ENCODE results near the gene HECTD1.
"Not testable (repeated sequence)": the region's sequence is repeated elsewhere in the genome, so short reads cannot be mapped to it uniquely, and the experiment has no call there.

Gene HECTD1

GRCh38 chr14:31096255-31096654, 111.3 kb downstream of the HECTD1 start:
- Histone ChIP-seq H3K4me3 (ENCODE audit: low read depth, low read length) (no peak overlapping the region), H3K27ac (ENCODE audit: extremely low read depth, low read depth, low read length) (no peak overlapping the region), H3K9me3 (ENCODE audit: control insufficient read depth, insufficient read depth, low read depth, low read length) (no peaks in the 10 kb centered on the region), H3K4me1 (ENCODE audit: control insufficient read depth, insufficient read depth, low read length) (peaks cover 12% of the 10 kb centered on the region), H3K36me3 (ENCODE audit: control insufficient read depth in 2 of 2, insufficient read depth in 1 of 2, low read length in 2 of 2) (peaks cover 24 to 44% of the 10 kb centered on the region in 2 experiments)
- ChIA-PET POLR2A (no interaction called here), CTCF (no interaction called here)
- no peak for TF ChIP-seq ZNF221 (tag by site-specific recombination; IDR thresholded peaks at IDR 0.05; ENCODE audit: borderline replicate concordance)
- no peak for TF ChIP-seq SP2 (tag by site-specific recombination; IDR thresholded peaks at IDR 0.05)
- no peak for TF ChIP-seq ZNF600 (tag by site-specific recombination; IDR thresholded peaks at IDR 0.05)
- TF ChIP-seq KLF7 (tag by site-specific recombination; IDR thresholded peaks at IDR 0.05; ENCODE audit: borderline replicate concordance): no peak
- TF ChIP-seq, protein P1, sequence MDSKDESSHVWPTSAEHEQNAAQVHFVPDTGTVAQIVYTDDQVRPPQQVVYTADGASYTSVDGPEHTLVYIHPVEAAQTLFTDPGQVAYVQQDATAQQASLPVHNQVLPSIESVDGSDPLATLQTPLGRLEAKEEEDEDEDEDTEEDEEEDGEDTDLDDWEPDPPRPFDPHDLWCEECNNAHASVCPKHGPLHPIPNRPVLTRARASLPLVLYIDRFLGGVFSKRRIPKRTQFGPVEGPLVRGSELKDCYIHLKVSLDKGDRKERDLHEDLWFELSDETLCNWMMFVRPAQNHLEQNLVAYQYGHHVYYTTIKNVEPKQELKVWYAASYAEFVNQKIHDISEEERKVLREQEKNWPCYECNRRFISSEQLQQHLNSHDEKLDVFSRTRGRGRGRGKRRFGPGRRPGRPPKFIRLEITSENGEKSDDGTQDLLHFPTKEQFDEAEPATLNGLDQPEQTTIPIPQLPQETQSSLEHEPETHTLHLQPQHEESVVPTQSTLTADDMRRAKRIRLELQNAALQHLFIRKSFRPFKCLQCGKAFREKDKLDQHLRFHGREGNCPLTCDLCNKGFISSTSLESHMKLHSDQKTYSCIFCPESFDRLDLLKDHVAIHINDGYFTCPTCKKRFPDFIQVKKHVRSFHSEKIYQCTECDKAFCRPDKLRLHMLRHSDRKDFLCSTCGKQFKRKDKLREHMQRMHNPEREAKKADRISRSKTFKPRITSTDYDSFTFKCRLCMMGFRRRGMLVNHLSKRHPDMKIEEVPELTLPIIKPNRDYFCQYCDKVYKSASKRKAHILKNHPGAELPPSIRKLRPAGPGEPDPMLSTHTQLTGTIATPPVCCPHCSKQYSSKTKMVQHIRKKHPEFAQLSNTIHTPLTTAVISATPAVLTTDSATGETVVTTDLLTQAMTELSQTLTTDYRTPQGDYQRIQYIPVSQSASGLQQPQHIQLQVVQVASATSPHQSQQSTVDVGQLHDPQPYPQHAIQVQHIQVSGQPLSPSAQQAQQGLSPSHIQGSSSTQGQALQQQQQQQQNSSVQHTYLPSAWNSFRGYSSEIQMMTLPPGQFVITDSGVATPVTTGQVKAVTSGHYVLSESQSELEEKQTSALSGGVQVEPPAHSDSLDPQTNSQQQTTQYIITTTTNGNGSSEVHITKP (tag by site-specific recombination; IDR thresholded peaks at IDR 0.05): no peak
- TF ChIP-seq, protein P2, sequence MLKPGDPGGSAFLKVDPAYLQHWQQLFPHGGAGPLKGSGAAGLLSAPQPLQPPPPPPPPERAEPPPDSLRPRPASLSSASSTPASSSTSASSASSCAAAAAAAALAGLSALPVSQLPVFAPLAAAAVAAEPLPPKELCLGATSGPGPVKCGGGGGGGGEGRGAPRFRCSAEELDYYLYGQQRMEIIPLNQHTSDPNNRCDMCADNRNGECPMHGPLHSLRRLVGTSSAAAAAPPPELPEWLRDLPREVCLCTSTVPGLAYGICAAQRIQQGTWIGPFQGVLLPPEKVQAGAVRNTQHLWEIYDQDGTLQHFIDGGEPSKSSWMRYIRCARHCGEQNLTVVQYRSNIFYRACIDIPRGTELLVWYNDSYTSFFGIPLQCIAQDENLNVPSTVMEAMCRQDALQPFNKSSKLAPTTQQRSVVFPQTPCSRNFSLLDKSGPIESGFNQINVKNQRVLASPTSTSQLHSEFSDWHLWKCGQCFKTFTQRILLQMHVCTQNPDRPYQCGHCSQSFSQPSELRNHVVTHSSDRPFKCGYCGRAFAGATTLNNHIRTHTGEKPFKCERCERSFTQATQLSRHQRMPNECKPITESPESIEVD (tag by site-specific recombination; IDR thresholded peaks at IDR 0.05): no peak
- TF ChIP-seq OSR2 (tag by site-specific recombination; IDR thresholded peaks at IDR 0.05): no peak
- TF ChIP-seq ZNF792 (tag by site-specific recombination; IDR thresholded peaks at IDR 0.05): no peak
- no peak for TF ChIP-seq HOXC10 (CRISPR knock-in tag; IDR thresholded peaks at IDR 0.05)
- TF ChIP-seq ZNF211 (tag by site-specific recombination; IDR thresholded peaks at IDR 0.05; ENCODE audit: low read depth): no peak
- no peak for TF ChIP-seq ZEB2 (tag by site-specific recombination; IDR thresholded peaks at IDR 0.05)
- TF ChIP-seq, protein P3, sequence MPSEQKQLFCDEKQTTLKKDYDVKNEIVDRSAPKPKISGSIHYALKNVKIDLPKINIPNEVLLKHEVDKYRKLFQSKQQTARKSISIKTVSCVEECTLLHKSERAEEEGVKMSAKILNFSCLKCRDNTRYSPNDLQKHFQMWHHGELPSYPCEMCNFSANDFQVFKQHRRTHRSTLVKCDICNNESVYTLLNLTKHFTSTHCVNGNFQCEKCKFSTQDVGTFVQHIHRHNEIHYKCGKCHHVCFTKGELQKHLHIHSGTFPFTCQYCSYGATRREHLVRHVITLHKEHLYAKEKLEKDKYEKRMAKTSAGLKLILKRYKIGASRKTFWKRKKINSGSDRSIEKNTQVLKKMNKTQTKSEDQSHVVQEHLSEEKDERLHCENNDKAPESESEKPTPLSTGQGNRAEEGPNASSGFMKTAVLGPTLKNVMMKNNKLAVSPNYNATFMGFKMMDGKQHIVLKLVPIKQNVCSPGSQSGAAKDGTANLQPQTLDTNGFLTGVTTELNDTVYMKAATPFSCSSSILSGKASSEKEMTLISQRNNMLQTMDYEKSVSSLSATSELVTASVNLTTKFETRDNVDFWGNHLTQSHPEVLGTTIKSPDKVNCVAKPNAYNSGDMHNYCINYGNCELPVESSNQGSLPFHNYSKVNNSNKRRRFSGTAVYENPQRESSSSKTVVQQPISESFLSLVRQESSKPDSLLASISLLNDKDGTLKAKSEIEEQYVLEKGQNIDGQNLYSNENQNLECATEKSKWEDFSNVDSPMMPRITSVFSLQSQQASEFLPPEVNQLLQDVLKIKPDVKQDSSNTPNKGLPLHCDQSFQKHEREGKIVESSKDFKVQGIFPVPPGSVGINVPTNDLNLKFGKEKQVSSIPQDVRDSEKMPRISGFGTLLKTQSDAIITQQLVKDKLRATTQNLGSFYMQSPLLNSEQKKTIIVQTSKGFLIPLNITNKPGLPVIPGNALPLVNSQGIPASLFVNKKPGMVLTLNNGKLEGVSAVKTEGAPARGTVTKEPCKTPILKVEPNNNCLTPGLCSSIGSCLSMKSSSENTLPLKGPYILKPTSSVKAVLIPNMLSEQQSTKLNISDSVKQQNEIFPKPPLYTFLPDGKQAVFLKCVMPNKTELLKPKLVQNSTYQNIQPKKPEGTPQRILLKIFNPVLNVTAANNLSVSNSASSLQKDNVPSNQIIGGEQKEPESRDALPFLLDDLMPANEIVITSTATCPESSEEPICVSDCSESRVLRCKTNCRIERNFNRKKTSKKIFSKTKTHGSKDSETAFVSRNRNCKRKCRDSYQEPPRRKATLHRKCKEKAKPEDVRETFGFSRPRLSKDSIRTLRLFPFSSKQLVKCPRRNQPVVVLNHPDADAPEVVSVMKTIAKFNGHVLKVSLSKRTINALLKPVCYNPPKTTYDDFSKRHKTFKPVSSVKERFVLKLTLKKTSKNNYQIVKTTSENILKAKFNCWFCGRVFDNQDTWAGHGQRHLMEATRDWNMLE (tag by site-specific recombination; conservative IDR thresholded peaks at IDR 0.05; ENCODE audit: low read depth): no peak
- TF ChIP-seq ZBTB8A (tag by site-specific recombination; IDR thresholded peaks at IDR 0.05): no peak
- no peak for TF ChIP-seq ZNF148 (tag by site-specific recombination; IDR thresholded peaks at IDR 0.05; ENCODE audit: borderline replicate concordance)
- TF ChIP-seq ZBTB17 (tag by site-specific recombination; IDR thresholded peaks at IDR 0.05): no peak
- no peak for TF ChIP-seq FEZF1 (tag by site-specific recombination; IDR thresholded peaks at IDR 0.05)
- TF ChIP-seq TRIM28 (IDR thresholded peaks at IDR 0.05; ENCODE audit: borderline replicate concordance, low read length): no peak

DNA sequence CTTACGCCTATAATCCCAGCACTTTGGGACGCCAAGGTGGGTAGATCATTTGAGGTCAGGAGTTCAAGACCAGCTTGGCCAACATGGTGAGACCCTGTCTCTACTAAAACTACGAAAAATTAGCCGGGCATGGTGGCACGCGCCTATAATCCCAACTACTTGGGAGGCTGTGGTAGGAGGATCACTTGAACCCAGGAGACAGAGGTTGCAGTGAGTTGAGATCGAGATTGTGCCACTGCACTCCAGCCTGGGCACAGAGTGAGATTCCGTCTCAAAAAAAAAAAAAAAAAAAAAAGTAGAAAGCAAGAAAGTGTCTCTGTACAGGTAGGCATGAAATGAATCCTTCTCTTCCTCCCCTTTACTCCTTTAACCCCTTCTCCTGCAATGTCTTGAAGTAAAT, 111.8 kb downstream of the HECTD1 start:
- Histone ChIP-seq H3K36me3 (ENCODE audit: control insufficient read depth in 2 of 2, insufficient read depth in 1 of 2, low read length in 2 of 2) (peaks cover 23 to 39% of the 10 kb centered on the region in 2 experiments), H3K4me1 (ENCODE audit: control insufficient read depth, insufficient read depth, low read length) (peaks cover 16% of the 10 kb centered on the region)
- H3K9me3 ChIP-seq (ENCODE audit: control insufficient read depth, insufficient read depth, low read depth, low read length); POLR2A ChIA-PET; H3K4me3 ChIP-seq (ENCODE audit: low read depth, low read length); CTCF ChIA-PET; H3K27ac ChIP-seq (ENCODE audit: extremely low read depth, low read depth, low read length): not testable (repeated sequence)
